MCF 10A (cell line): ENCODE measurements around the gene FMO3. TPM values are rescaled to one million over a fixed set of nuclear protein-coding genes. Genes with fewer than 3 reads are reported as not detected.
A peak's percentile ranks its signal among the peaks of the same experiment; 100 is the strongest.

ENCODE experiments used
- BruUV-seq: library from RNA; stranded (reverse); fragments of 400-500 nt; replicated peaks from 2 replicates; lab custom pipeline; 2021; lab: Mats Ljungman, UMichigan
- CTCF ChIA-PET: fragments of 300-600 bp; sonication (Branson Sonifier 250); formaldehyde crosslinking; extraction: SDS; loops from one replicate; lab custom pipeline; 2021; ENCODE audit warnings: antibody characterized with exemption, inconsistent platforms; lab: Yijun Ruan, JAX
- POLR2A ChIA-PET: fragments of 300-600, 350-650 bp; sonication (Branson Sonifier 250); formaldehyde crosslinking; extraction: SDS; loops from one replicate; lab custom pipeline; 2020; ENCODE audit warnings: antibody characterized with exemption, inconsistent platforms; lab: Yijun Ruan, JAX
- DNase-seq: peaks from one replicate; pipeline ENCODE4 v3.0.0-alpha.2; 2018; ENCODE audit not compliant: unreplicated experiment
- H3K27ac Mint-ChIP-seq: one replicate; pipeline ENCODE4 v1.8.0; 2022; ENCODE audit warnings: mild to moderate bottlenecking, low read depth, mixed read lengths; ENCODE audit not compliant: unreplicated experiment
- H3K27me3 Mint-ChIP-seq: one replicate; pipeline ENCODE4 v1.8.0; 2022; ENCODE audit warnings: mixed read lengths; ENCODE audit not compliant: insufficient read depth, unreplicated experiment
- H3K36me3 Mint-ChIP-seq: one replicate; pipeline ENCODE4 v1.8.0; 2022; ENCODE audit warnings: mild to moderate bottlenecking, moderate library complexity, mixed read lengths; ENCODE audit not compliant: insufficient read depth, unreplicated experiment
- H3K4me1 Mint-ChIP-seq: one replicate; pipeline ENCODE4 v1.8.0; 2022; ENCODE audit warnings: mixed read lengths; ENCODE audit not compliant: insufficient read depth, unreplicated experiment
- H3K4me3 Mint-ChIP-seq: one replicate; pipeline ENCODE4 v1.8.0; 2022; ENCODE audit warnings: mild to moderate bottlenecking, moderate library complexity, mixed read lengths; ENCODE audit not compliant: unreplicated experiment
- H3K9me3 Mint-ChIP-seq: one replicate; pipeline ENCODE4 v1.8.0; 2022; ENCODE audit warnings: mixed read lengths; ENCODE audit not compliant: unreplicated experiment
- CTCF ChIP-seq: fragments of 200-600 bp; IDR thresholded peaks from one replicate; pipeline ENCODE4 v1.8.0; 2022; ENCODE audit warnings: antibody characterized with exemption, mild to moderate bottlenecking; ENCODE audit not compliant: unreplicated experiment
- intact Hi-C: fragments of 100-400 bp; cut with micrococcal nuclease; formaldehyde crosslinking; loops from 2 replicates; pipeline ENCODE4 v1.14.1; 2022
- total RNA-seq: library from RNA; stranded (reverse); gene quantifications from 2 replicates; pipeline ENCODE4 v1.2.3, GENCODE V29; 2022

FMO3 gene
- total RNA-seq, 1 experiment from 2014 or later, result not detected

GRCh38 chr1:171150156-171150555, 59.5 kb downstream of the FMO3 start:
- H3K4me1 Mint-ChIP-seq, result no peaks in the 10 kb centered on the region
- H3K9me3 Mint-ChIP-seq, result no peaks in the 10 kb centered on the region
- no peak for TF ChIP-seq CTCF
- H3K27me3 Mint-ChIP-seq, result no peaks in the 10 kb centered on the region
- DNase-seq, result no peak
- no TSS peak for BruUV-seq
- H3K4me3 Mint-ChIP-seq, result no peak overlapping the region
- intact Hi-C loops, result no loop called here
- CTCF ChIA-PET, result interaction anchor here (1.3 kb wide), 1 partner anchor 76 kb away, joined by 7 read pairs; no protein-coding TSS in a partner anchor
- POLR2A ChIA-PET, result no interaction called here
- no peaks in the 10 kb centered on the region for H3K36me3 Mint-ChIP-seq
- H3K27ac Mint-ChIP-seq, result no peak overlapping the region

GRCh38 chr1:171152549-171152948, 61.8 kb downstream of the FMO3 start:
- CTCF ChIA-PET, result interaction anchor here (1.4 kb wide), 1 partner anchor 71 kb away, joined by 3 read pairs; no protein-coding TSS in a partner anchor
- Mint-ChIP-seq H3K4me1 (no peaks in the 10 kb centered on the region), H3K9me3 (no peaks in the 10 kb centered on the region), H3K36me3 (no peaks in the 10 kb centered on the region), H3K27me3 (no peaks in the 10 kb centered on the region), H3K27ac (no peak overlapping the region), H3K4me3 (no peak overlapping the region)
- POLR2A ChIA-PET, result no interaction called here
- BruUV-seq, result no TSS peak
- no peak for TF ChIP-seq CTCF
- intact Hi-C loops, result no loop called here
- peak; percentile 13 for DNase-seq

- H3K27ac Mint-ChIP-seq, result no peak overlapping the region
- no peaks in the 10 kb centered on the region for H3K9me3 Mint-ChIP-seq
- ChIA-PET CTCF (interaction anchor here (0.9 kb wide), 1 partner anchor 14 kb away, joined by 3 read pairs; no protein-coding TSS in a partner anchor), POLR2A (interaction anchor here (0.6 kb wide), 1 partner anchor 19 kb away, joined by 5 read pairs; no protein-coding TSS in a partner anchor)
- BruUV-seq, result no TSS peak
- no peak for DNase-seq
- H3K36me3 Mint-ChIP-seq, result no peaks in the 10 kb centered on the region
- no peaks in the 10 kb centered on the region for H3K4me1 Mint-ChIP-seq
- H3K27me3 Mint-ChIP-seq, result no peaks in the 10 kb centered on the region
- intact Hi-C loops, result no loop called here
- no peak for TF ChIP-seq CTCF
- no peak overlapping the region for H3K4me3 Mint-ChIP-seq
Measured at GRCh38 chr1:171155484-171155883, 64.8 kb downstream of the FMO3 start.

GRCh38 chr1:171158096-171158495, 67.4 kb downstream of the FMO3 start:
- Mint-ChIP-seq H3K4me1 (no peaks in the 10 kb centered on the region), H3K36me3 (no peaks in the 10 kb centered on the region), H3K27ac (no peak overlapping the region), H3K9me3 (no peaks in the 10 kb centered on the region), H3K4me3 (no peak overlapping the region), H3K27me3 (no peaks in the 10 kb centered on the region)
- TF ChIP-seq CTCF, result no peak
- BruUV-seq, result no TSS peak
- DNase-seq, result no peak
- ChIA-PET POLR2A (no interaction called here), CTCF (interaction anchor here (0.5 to 1.6 kb wide), 6 partner anchors 13 to 1659 kb away, joined by 3 to 9 read pairs (median 4); no protein-coding TSS in a partner anchor)
- intact Hi-C loops, result no loop called here
